Heart left ventricle (tissue), 13 donors: ENCODE data around the gene JTB.

Source experiments
- CTCF ChIP-seq, 12 donors: fragments of 200-600 bp; sonication (generic) in 4 of 12; IDR thresholded peaks; one replicate each; pipeline versions ENCODE4 v1.5.0 to v1.8.0; 2018 to 2022; ENCODE audit warnings: antibody characterized with exemption in 12 of 12, mild to moderate bottlenecking in 5 of 12
- POLR2A ChIP-seq, 2 donors: fragments of 450-650 bp; IDR thresholded peaks; one replicate each; pipeline ENCODE4 v1.6.1; 2017; ENCODE audit warnings: antibody characterized with exemption in 2 of 2, mild to moderate bottlenecking in 2 of 2, moderate library complexity in 2 of 2
- donor health status: ischemic (EF 13 %, LVEDD 7.1; RV severe dilation, severe dysfunction).
- donor health status: DM: no; HTN: yes; CAD: no.
- donor health status: DM: no; HTN: no; CAD: no.
- donor health status: ischemic (EF 25% LVEDD 6.9; RV normal size, moderate dysfunction).
- donor health status: ischemic (EF 25% LVEDD 5.7; RV mildly dilated, moderate dysfunction).
- donor health status: ischemic (EF 35%, LVEDD 5.7; RV mildly dilated, moderate dysfunction).
- donor health status: nonischemic (EF 11% LVEDD 7.7; RV severe dilation, severe dysfunction).
- donor health status: DM: yes; HTN: yes; CAD: no.
- donor health status: PGD.
- donor health status: ischemic (EF 29% LVEDD 5.4; RV normal size, mild dysfunction).
- donor health status: nonischemic (EF 23%, LVEDD 6.1; RV moderate dilation, normal function).

- TF ChIP-seq CTCF (IDR thresholded peaks at IDR 0.05) (no peak), POLR2A (IDR thresholded peaks at IDR 0.05) (no peak)
Observed at GRCh38 chr1:153959454-153959853, 18.0 kb downstream of the JTB start.
